GM19023 (cell line): ENCODE results near the gene IL11RA.
"Not testable (repeated sequence)": the region's sequence is repeated elsewhere in the genome, so short reads cannot be mapped to it uniquely, and the experiment has no call there.

Experiments used
- ATAC-seq: cut with Tn5 transposase; IDR thresholded peaks from one replicate; pipeline ENCODE4 v1.9.1; 2021; ENCODE audit warnings: mild to moderate bottlenecking, moderate library complexity; ENCODE audit not compliant: unreplicated experiment

IL11RA gene

DNA sequence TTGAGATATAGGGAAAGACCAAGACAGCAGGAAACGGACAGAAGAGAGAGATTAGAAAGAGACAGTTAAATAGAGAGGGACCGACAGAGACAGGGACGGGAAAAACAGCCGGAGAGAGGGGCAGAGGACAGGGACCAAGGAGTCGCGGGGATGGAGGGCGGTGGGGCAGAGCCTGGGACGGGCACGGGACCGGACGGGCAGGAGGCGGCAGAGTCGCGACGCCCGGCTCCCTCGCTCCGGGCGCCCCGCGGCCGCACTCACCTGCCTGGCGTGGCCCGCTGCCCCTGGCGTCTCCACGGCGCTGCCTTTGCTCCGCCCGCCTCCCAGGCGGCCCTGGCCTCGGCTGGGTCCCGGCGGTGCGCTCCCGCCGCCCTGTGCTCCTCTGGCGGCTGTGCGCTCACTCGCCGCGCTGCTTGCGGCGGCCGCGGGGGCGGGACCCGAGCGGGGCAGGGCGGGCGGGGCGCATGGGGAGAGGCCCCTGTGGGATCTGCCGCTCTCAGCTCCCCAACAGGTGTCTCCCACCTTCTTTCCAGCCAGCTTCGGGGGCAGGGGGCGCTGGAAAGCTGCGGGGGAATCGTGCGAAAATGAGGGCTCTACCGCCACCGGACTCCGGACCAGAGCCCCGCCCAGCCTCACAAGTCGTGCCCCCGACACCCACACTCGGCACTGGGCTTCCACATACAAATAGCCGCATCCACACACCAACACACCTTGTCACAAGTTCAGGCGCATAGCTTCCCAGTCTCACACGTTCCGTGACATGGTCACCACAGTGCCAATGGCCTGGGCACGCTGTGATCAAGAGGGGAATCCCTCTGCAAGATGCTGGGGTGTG, 23.1 kb upstream of the IL11RA start, which contains the start of gene ARID3C:
Gene ARID3C (minus strand): TSS at position 411 of the 835 bp plus-strand sequence. CDS start 1,052 bp downstream, outside the sequence.
- no peak for ATAC-seq

DNA sequence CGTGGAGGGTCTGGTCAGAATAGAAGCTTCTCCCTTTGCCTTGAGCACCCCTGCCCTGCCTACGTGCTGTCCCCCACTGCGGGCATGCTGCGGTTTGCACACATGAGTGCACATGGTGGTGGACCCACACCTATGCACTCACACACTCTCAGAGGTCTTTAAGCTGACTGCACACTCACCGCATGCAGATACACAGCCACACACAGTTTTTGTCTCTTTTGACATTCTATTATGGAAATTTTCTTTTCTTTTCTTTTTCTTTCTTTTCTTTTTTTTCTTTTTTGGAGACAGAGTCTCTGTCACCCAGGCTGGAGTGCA, 22.5 kb upstream of the IL11RA start:
- no peak for ATAC-seq

DNA sequence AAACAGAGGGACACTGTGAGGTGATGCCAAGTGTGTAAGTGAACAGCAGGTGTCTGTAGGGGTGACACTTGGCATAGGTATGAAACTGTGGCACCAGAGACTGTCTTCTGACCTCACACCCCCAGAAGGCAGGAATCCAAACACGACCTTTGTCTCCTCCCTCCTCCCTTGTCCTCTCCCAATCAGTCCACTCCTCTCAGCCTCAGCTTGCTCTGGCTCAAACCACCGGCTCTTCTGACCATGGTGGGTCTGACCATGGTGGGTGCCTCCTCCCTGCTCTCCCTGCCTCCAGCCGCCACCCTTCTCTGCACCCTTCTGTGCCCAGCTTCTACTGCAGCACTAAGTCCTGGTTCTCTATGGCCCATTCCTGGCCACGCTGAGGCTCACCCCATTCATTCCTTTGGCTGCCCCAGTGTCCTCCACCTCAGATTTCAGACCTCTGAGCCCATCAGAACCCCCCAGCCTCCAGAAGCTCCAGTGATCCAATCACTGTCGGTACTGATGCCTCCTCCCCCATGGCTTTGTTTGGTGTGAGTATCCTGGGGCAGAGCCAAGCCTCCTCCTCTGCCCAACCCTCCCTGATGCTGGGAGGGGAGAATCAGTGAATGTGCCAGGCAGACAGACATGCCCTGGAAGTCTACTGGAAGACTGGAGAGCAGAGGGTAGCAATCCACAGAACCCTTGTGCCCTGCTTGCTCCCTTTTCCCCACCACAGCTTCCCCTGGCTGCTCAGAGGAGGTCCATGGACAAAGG, 21.4 kb upstream of the IL11RA start:
- no peak for ATAC-seq

GRCh38 chr9:34633166-34633565, 18.8 kb upstream of the IL11RA start:
- no peak for ATAC-seq

DNA sequence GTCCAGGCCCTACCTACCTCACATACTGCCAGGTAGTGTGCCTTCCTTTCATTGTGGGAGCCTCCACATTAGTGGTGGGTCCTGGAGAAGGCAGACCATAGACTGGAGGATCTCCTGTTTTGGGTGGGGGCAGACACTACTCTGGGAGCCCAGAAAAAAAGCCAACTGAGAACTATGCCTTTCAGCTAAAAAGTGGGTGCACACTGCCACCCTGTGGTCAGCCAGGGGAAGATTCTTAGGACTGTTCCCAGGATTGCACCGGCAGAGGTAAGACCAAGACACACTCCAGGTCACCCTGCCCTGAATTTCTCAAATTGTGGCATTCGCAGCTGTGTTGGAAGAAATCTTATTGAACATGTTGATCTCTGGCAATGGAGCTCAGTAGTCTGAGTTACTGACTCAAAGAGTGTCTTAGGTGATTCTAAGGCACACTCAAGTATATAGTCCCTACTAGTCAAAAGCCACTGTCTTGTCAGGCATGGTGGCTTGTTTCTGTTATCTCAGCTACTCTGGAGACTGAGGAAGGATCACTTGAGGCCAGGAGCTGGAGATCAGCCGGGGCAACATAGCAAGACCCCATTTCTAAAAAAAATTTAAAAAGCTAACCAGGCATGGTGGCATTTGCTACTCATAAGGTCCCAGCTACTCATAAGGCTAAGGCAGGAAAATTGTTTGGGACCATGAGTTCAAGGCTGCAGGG, 18.0 kb upstream of the IL11RA start:
- ATAC-seq: no peak

DNA sequence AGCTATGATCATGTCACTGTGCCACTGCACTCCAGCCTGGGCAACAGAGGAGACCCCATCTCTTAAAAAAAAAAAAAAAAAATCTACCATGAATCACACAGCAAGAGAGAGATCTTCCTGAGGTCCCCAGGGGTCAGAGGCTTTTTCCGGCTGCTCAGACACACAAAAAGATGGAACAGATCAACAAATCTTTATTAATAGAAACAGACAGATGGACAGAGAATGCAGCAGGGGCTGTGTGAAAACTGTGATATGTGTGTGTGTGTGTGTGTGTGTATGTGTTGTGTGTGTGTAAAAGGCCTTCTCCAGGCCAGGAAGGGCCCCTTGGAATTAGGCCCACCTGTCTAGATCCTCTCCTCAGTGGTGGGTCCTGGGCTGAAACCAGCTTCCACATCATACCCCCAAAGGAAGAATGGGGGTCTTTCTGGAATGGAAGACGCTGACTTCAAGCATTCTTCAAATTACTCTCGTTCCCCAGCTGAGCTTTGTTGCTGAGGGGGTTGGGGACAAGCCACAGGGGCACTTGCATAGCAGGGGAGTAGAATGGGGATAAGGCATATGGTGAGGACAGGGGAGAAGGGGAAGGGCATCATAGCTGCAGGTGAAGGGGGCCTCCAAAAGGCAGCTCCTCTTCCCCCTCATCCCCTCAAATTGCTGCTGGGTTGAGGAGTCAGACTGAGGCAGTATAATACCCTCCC, 17.3 kb upstream of the IL11RA start:
- ATAC-seq: no peak

GRCh38 chr9:34635556-34635955, 16.4 kb upstream of the IL11RA start:
- no peak for ATAC-seq

- ATAC-seq: no peak
Observed at GRCh38 chr9:34636791-34637355, 15.1 kb upstream of the IL11RA start.

DNA sequence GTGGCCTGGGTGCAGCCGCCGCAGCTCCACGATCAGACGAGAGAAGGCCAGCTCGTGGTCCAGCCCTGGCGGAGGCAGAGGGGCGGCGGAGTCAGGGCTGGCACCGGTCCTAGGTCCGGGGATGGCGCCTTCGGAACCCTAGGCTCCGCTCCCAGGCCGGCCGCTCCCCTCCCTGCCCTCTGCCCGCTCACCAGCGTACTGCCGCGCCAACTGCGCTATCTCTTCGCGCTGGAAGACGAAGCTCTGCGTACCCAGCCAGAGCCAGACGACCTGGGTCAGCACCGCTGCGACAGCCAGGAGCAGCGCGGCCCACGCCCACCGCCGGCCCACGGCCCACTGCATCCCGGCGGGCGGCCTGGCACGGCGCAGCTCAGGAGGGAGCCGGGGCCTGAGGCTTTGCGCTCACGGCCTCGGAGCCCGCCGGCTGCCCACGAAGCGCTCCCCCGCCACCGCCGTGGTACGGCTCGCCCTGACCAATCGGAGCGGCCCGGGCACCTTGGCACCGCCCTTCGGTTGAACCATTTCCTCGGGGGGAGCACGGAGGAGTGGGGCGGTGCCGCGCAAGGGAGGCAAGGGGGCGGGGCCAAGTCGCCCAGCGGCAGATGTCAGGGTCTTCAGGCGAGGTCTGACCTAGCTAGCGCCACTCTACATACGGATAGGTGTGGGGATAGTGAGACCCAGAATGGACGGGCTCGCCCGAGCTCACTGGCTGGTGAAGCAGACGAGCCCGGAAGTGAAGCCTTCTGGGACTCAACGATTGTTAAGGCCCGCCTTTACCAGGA, 14.4 kb upstream of the IL11RA start, which contains the start of gene SIGMAR1:
Gene SIGMAR1 (minus strand): TSS at position 432 of the 782 bp plus-strand sequence. CDS start 90 bp downstream, at position 342.
- peak; percentile 87 for ATAC-seq

DNA sequence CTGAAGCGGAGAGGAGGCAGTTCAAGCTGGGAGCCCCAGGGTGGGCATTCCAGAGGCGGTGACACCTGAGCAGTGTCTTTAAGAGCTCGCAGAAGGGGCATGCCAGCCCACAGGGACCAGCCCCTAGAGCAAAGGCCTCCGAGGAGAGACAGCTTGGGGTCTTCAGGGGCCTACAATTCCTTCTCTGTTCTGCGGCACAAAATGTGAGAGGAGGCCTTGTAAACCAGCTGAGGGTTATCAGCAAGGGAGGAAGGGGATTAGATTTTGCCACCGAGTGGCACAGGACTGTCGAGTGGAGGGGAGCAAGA, 13.9 kb upstream of the IL11RA start:
- ATAC-seq: no peak

- not testable (repeated sequence) for ATAC-seq
Observed at GRCh38 chr9:34639322-34639721, 12.7 kb upstream of the IL11RA start.

DNA sequence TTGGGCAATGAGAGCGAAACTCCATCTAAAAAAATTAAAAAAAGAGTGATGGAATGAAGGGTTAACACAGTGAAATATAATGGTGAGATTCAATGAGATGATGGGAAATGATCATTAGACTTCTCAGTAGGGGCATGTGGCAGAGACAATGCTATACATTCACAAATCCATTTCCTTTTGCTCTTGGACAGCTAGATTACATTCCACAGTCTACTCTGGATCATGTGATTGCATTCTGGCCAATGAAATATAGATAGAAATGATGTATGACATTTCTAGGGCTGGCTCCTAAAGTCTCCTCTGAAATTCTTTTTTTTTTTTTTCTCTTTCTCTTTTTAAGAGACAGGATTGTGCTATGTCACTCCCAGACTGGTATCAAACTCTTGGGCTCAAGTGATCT, 9.3 kb upstream of the IL11RA start:
- no peak for ATAC-seq

DNA sequence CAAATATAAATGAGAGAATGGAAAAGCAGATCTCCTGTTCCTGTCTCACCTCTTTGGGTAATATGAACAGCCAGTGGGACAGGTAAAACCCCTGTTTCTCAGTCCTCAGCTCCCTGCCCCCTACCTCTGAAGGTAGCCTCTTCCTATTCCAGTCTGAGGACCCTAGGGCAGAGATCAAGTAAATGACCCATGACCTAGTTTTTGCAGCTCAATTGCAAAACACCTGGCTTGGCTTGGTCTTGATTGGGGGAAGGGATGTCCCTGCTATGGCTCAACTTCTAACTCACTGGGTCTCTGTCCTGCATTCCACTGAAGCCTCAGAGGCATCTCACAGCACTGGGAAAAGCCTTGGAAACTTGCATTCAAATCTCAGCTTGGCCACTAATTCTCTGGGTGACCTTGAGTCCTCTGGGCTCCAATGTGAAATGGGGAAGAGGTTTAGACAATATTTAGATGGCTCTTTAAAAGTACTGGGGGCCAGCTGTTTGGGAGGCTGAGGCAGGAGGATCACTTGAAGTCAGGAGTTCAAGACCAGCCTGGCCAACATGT, 7.1 kb upstream of the IL11RA start:
- no peak for ATAC-seq

GRCh38 chr9:34646211-34647083, 5.5 kb upstream of the IL11RA start, which contains the start of gene GALT:
TSS of gene GALT (plus strand) at chr9:34646675. CDS start at chr9:34646705, 30 bp downstream.
- ATAC-seq: peak; percentile 89

GRCh38 chr9:34647084-34647403, 4.9 kb upstream of the IL11RA start:
- no peak for ATAC-seq

GRCh38 chr9:34647651-34648050, 4.3 kb upstream of the IL11RA start:
- no peak for ATAC-seq

DNA sequence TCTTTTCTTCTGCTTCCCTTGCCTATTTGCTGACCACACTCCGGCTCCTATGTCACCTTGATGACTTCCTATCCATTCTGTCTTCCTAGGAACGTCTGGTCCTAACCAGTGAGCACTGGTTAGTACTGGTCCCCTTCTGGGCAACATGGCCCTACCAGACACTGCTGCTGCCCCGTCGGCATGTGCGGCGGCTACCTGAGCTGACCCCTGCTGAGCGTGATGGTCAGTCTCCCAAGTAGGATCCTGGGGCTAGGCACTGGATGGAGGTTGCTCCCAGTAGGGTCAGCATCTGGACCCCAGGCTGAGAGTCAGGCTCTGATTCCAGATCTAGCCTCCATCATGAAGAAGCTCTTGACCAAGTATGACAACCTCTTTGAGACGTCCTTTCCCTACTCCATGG, 3.3 kb upstream of the IL11RA start:
- no peak for ATAC-seq

DNA sequence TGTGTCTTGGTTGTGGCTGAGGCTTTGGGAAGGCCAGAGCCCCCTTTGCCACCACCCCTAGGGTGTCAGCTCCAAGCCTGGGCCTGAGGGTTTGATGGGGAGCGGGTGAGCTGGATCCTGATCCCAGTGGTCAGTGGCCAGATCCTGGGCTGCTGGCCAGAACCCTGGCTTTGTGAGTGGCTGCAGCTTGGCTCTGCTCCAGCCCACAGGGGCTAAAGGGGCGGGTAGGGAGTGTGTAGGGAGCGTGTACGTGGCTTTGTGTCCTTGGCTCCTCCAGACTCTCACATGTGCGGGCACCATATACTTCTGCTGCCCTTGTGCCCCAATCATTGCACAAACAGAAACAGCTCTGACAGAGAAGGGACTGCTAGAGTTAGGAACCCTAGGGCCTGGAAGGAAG, 1.2 kb upstream of the IL11RA start:
- no peak for ATAC-seq

DNA sequence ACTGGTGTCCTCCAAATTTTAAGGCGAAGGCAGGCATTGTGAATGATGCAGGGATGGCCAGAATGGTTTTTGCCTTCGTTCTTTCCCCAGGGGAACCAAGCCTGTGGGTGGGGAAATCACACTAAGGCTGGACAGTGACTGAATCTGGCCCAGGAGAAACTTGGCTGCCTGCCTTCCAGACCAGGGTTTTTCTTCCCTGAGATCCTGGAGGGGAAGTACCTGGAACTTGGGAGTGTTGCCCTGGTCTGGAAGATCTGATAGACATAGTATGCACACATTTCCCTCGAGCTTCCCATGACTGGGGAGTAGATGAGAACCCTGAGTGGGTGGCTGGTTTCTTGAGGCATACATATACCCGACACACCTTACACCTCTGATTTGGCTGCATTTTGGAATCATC, 664 bp upstream of the IL11RA start:
- no peak for ATAC-seq
